Measurements from ENCODE around the gene GSAP. TPM values are rescaled to one million over a fixed set of nuclear protein-coding genes. Genes with fewer than 3 reads are reported as not detected.

Gene GSAP
- total RNA-seq, 1 donor from 2014 or later, result 9.9 TPM

DNA sequence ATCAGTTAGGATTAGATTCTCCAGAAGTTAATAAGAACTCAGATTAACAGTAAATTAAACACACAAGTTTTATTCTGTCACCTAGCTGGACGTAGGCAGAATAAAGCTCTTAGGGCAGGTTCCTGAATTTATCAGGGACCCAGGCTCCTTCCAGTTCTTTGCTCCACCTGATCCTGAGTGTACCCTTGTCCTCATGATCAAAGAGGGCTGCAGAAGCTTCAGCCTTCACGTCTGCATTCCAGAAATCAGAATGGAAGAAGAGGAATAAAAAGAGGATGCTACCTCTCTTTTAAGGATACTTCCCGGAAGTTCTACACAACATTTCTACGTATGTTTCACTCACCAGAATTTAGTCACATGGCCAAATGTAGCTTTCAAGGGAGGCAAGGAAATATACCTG, 1.7 kb upstream of the GSAP start:
- no peak for DNase-seq (ENCODE audit: low spot score, unreplicated experiment)
- no peaks in the 10 kb centered on the region for H3K36me3 Mint-ChIP-seq (ENCODE audit: insufficient read depth)
- H3K9me3 Mint-ChIP-seq (ENCODE audit: low read depth), result no peaks in the 10 kb centered on the region
- TF ChIP-seq, protein P1, sequence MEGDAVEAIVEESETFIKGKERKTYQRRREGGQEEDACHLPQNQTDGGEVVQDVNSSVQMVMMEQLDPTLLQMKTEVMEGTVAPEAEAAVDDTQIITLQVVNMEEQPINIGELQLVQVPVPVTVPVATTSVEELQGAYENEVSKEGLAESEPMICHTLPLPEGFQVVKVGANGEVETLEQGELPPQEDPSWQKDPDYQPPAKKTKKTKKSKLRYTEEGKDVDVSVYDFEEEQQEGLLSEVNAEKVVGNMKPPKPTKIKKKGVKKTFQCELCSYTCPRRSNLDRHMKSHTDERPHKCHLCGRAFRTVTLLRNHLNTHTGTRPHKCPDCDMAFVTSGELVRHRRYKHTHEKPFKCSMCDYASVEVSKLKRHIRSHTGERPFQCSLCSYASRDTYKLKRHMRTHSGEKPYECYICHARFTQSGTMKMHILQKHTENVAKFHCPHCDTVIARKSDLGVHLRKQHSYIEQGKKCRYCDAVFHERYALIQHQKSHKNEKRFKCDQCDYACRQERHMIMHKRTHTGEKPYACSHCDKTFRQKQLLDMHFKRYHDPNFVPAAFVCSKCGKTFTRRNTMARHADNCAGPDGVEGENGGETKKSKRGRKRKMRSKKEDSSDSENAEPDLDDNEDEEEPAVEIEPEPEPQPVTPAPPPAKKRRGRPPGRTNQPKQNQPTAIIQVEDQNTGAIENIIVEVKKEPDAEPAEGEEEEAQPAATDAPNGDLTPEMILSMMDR (IDR thresholded peaks at IDR 0.05; ENCODE audit: unreplicated experiment), result no peak
- no peak overlapping the region for H3K27ac Mint-ChIP-seq
- no peak overlapping the region for H3K4me3 Mint-ChIP-seq (ENCODE audit: low read depth)
- H3K27me3 Mint-ChIP-seq, result peaks cover 20% of the 10 kb centered on the region
- H3K4me1 Mint-ChIP-seq (ENCODE audit: low read depth), result peaks cover 12% of the 10 kb centered on the region

DNA sequence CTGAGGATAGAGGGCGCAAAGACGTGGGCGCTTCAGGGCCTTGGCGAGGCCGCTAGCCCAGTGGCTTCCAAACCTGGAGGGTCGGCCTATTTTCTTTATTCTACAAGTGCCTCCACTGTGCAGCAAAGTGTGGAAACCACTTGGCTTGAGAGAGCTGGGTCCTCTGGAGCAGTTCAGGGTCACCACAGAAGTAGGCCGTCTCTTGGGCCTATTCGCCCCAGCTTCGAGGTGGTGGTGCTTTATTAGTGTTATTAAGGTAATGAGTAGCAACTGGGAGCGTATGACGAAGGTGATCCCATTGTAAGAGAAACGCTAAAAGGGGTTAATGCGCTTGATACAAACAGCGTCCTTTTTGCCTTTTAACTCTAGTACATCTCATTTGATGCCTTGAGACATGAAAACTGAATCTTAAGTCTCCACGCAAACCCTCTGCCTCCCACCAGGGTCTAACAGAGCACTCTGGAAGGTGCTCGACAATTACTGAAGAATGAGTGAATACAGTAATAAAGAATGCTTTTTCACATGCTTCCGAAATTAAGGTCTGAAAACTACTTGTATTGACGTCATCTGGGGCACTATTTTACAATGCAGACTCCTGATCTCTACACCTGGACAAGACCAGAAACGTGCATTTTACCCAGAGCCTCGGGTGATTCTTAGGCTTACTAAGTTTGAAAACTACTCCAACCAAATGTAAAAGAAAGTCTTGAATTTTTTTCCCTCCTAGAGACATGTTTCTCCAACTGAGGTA, 647 bp upstream of the GSAP start:
- Mint-ChIP-seq H3K4me1 (ENCODE audit: low read depth) (peaks cover 4% of the 10 kb centered on the region), H3K27ac (peak overlapping the region; percentile 83), H3K36me3 (ENCODE audit: insufficient read depth) (no peaks in the 10 kb centered on the region), H3K27me3 (peaks cover 22% of the 10 kb centered on the region), H3K4me3 (ENCODE audit: low read depth) (peak overlapping the region; percentile 73), H3K9me3 (ENCODE audit: low read depth) (no peaks in the 10 kb centered on the region)
- DNase-seq (ENCODE audit: low spot score, unreplicated experiment), result no peak
- TF ChIP-seq, protein P1 (IDR thresholded peaks at IDR 0.05; ENCODE audit: unreplicated experiment), result no peak

DNA sequence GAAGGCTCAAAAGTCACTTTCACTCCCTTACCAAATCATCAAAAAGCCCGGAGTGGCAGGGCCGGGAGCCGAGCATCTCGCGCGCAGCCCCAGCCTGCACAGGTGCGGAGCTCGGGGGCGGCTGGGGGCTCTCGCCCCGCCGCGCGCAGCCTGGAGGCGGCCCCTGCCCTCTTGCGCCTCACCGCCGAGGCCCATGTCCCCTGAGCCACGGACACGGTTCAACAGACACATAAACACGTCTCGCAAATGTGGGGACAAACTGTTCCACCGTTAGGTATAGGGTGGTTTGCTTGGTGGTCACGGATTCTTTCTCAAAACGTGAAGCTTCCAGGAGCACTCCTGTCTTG, 700 bp downstream of the GSAP start:
- peaks cover 3% of the 10 kb centered on the region for H3K4me1 Mint-ChIP-seq (ENCODE audit: low read depth)

DNA sequence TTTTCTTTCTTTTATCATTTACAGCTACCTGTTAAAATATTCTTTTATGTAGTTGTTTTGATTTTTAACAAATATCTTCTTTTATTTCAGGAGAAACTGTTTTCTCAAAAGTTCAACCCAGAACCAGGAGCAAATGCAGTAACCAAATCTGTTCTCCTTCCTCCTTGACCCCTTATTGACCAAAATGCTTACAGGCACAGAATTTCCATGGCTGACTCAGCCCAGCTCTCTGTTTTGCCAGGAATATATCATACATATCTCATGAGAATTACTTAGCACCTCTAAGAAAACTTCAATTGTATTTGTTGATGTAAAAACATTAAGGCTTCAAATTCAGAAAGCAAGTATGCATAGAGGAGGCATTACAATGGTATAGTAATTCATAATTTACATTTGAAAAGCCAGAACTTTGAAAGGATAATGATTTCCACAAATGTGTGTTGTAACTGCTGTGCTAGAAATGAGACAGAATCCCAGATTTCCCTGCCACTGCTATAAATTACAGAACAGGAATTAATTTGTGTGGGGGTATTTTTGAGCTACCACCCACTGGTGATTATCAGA, 2.2 kb downstream of the GSAP start:
- H3K27me3 Mint-ChIP-seq, result peaks cover 19% of the 10 kb centered on the region
- H3K36me3 Mint-ChIP-seq (ENCODE audit: insufficient read depth), result no peaks in the 10 kb centered on the region
- DNase-seq (ENCODE audit: low spot score, unreplicated experiment), result no peak
- TF ChIP-seq, protein P1 (IDR thresholded peaks at IDR 0.05; ENCODE audit: unreplicated experiment), result no peak
- H3K4me1 Mint-ChIP-seq (ENCODE audit: low read depth), result peaks cover 3% of the 10 kb centered on the region
- H3K27ac Mint-ChIP-seq, result no peak overlapping the region
- no peaks in the 10 kb centered on the region for H3K9me3 Mint-ChIP-seq (ENCODE audit: low read depth)
- peak overlapping the region; percentile 14 for H3K4me3 Mint-ChIP-seq (ENCODE audit: low read depth)

More for the DNA sequence above, 700 bp downstream of the GSAP start:
- H3K4me3 Mint-ChIP-seq (ENCODE audit: low read depth), result peak overlapping the region; percentile 69
- no peaks in the 10 kb centered on the region for H3K9me3 Mint-ChIP-seq (ENCODE audit: low read depth)
- DNase-seq (ENCODE audit: low spot score, unreplicated experiment), result no peak
- no peaks in the 10 kb centered on the region for H3K36me3 Mint-ChIP-seq (ENCODE audit: insufficient read depth)
- TF ChIP-seq, protein P1 (IDR thresholded peaks at IDR 0.05; ENCODE audit: unreplicated experiment), result no peak
- peak overlapping the region; percentile 69 for H3K27ac Mint-ChIP-seq
- peaks cover 22% of the 10 kb centered on the region for H3K27me3 Mint-ChIP-seq

DNA sequence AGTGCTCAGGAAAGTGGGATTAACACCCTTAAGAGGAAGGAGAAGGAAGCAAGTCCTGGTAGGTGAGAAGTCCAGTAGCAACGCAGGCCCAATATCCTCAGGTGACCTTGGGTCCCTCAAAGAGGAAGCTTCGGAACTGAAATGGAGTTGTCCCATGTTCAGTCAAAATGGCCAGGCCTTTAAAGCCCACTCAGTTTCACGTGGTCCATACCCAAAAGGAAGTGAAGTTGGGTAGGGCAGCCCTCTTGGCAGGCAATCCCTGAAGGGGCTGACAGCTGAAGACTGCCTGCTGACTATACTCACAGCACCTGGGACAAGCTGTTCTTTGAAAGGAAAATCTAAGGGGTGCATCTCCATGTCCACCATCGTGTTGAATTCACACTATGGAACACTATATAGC, 3.0 kb downstream of the GSAP start:
- H3K4me1 Mint-ChIP-seq (ENCODE audit: low read depth), result peaks cover 3% of the 10 kb centered on the region
- TF ChIP-seq, protein P1 (IDR thresholded peaks at IDR 0.05; ENCODE audit: unreplicated experiment), result no peak
- peaks cover 19% of the 10 kb centered on the region for H3K27me3 Mint-ChIP-seq
- H3K36me3 Mint-ChIP-seq (ENCODE audit: insufficient read depth), result no peaks in the 10 kb centered on the region
- H3K4me3 Mint-ChIP-seq (ENCODE audit: low read depth), result no peak overlapping the region
- no peak overlapping the region for H3K27ac Mint-ChIP-seq
- H3K9me3 Mint-ChIP-seq (ENCODE audit: low read depth), result no peaks in the 10 kb centered on the region
- DNase-seq (ENCODE audit: low spot score, unreplicated experiment), result no peak

All from progenitor cell of endocrine pancreas (in vitro differentiated cells).